Prostate gland (tissue), 2 donors: Measurements from ENCODE around the gene SMPD3.
"Not testable (repeated sequence)": the region's sequence is repeated elsewhere in the genome, so short reads cannot be mapped to it uniquely, and the experiment has no call there.

Source experiments
- CTCF ChIP-seq, 4 experiments: fragments of 200-600 bp in 2 of 4; fragments of 450-650 bp in 2 of 4; sonication (generic) in 2 of 4; IDR thresholded peaks; 1 replicate in 3 of 4; 2 replicates in 1 of 4; pipeline ENCODE4 v1.5.1; 2016 to 2019; ENCODE audit warnings: antibody characterized with exemption in 4 of 4, mild to moderate bottlenecking in 2 of 4, moderate library complexity in 2 of 4
- POLR2A ChIP-seq: fragments of 450-650 bp; IDR thresholded peaks from one replicate; pipeline ENCODE4 v1.6.1; 2016; ENCODE audit warnings: antibody characterized with exemption, mild to moderate bottlenecking

GRCh38 chr16:68494261-68494660 lies 46.0 kb upstream of the SMPD3 start:
- not testable (repeated sequence) for TF ChIP-seq CTCF (IDR thresholded peaks at IDR 0.05); POLR2A
